Measurements from ENCODE around the gene RNF145. TPM values are rescaled to one million over a fixed set of nuclear protein-coding genes. Genes with fewer than 3 reads are reported as not detected.

Gene RNF145
- total and polyA plus RNA-seq, 8 donors, result 7.0 to 96.9 (median 45.8) TPM

DNA sequence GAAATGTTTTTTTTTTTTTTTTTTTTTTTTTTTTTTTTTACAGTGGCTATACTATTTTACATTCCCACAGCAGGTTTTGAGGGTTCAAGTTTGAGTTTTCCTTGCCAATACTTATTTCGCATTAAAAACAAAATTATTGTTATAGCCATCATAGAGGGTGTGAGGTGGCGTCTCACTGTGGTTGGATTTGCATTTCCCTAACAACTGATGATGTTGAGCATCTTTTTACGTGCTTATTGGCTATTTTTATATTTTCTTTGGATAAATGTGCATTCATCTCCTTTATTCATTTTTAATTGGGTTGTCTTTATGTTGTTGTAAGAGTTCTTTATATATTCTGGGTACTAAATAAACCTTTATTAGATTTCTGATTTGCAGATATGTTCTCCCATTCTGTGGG lies 34.8 kb upstream of the RNF145 start:
- 65 to 76% (median 75%) methylated on average over 3 of the region's 3 CpGs for WGBS, 5 donors
- no peaks in the 10 kb centered on the region for H3K9me3 ChIP-seq
- TF ChIP-seq CTCF (IDR thresholded peaks at IDR 0.05), result no peak
- no peak for TF ChIP-seq EP300 (IDR thresholded peaks at IDR 0.05)
- TF ChIP-seq POLR2AphosphoS5 (IDR thresholded peaks at IDR 0.05), result no peak
- no peak for TF ChIP-seq POLR2A (IDR thresholded peaks at IDR 0.05)
- no peak overlapping the region for H3K27ac ChIP-seq
- no peak overlapping the region for H3K4me3 ChIP-seq
- DNase-seq, result no peak
- H3K27me3 ChIP-seq, result peaks cover 0 to 10% (median 0%) of the 10 kb centered on the region in 3 donors
- no peaks in the 10 kb centered on the region for H3K36me3 ChIP-seq
- intact Hi-C loops (cut with DNase I; ENCODE audit: low total_unique reads), result no loop called here
- no peaks in the 10 kb centered on the region for H3K4me1 ChIP-seq

DNA sequence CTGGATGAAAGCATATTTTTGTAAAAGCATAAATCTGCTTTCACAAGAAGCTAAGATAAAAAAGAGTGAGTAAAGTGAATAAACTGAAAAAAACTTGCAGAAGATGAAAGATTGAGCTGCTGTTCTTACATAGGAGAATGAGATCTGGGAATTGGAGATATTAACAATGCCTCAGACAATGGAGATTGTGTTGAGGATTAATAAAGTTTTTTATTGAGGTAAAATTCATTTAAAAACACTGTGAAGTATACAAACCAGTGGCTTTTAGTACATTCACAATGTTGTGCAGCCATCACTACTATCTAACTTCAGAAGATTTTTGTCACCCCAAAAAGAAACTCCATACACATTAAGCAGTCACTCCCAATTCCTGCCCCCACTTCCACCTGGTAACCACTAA lies 34.0 kb upstream of the RNF145 start:
- no peak overlapping the region for H3K4me3 ChIP-seq
- no peak for DNase-seq
- intact Hi-C loops (cut with DNase I; ENCODE audit: low total_unique reads), result no loop called here
- H3K4me1 ChIP-seq, result no peaks in the 10 kb centered on the region
- H3K9me3 ChIP-seq, result no peaks in the 10 kb centered on the region
- peaks cover 0 to 10% (median 0%) of the 10 kb centered on the region in 3 donors for H3K27me3 ChIP-seq
- TF ChIP-seq EP300 (IDR thresholded peaks at IDR 0.05) (no peak), POLR2AphosphoS5 (IDR thresholded peaks at IDR 0.05) (no peak), POLR2A (IDR thresholded peaks at IDR 0.05) (no peak), CTCF (IDR thresholded peaks at IDR 0.05) (no peak)
- no peak overlapping the region for H3K27ac ChIP-seq
- H3K36me3 ChIP-seq, result no peaks in the 10 kb centered on the region

GRCh38 chr5:159242656-159243055 lies 33.3 kb upstream of the RNF145 start:
- no peak for DNase-seq
- 51 to 60% (median 53%) methylated on average over 4 of the region's 4 CpGs for WGBS, 5 donors
- Histone ChIP-seq H3K4me3 (no peak overlapping the region), H3K9me3 (no peaks in the 10 kb centered on the region), H3K27me3 (peaks cover 0 to 10% (median 0%) of the 10 kb centered on the region in 3 donors), H3K27ac (no peak overlapping the region), H3K36me3 (no peaks in the 10 kb centered on the region), H3K4me1 (no peaks in the 10 kb centered on the region)
- intact Hi-C loops (cut with DNase I; ENCODE audit: low total_unique reads), result no loop called here
- TF ChIP-seq EP300 (IDR thresholded peaks at IDR 0.05) (no peak), CTCF (IDR thresholded peaks at IDR 0.05) (no peak), POLR2AphosphoS5 (IDR thresholded peaks at IDR 0.05) (no peak), POLR2A (IDR thresholded peaks at IDR 0.05) (no peak)

DNA sequence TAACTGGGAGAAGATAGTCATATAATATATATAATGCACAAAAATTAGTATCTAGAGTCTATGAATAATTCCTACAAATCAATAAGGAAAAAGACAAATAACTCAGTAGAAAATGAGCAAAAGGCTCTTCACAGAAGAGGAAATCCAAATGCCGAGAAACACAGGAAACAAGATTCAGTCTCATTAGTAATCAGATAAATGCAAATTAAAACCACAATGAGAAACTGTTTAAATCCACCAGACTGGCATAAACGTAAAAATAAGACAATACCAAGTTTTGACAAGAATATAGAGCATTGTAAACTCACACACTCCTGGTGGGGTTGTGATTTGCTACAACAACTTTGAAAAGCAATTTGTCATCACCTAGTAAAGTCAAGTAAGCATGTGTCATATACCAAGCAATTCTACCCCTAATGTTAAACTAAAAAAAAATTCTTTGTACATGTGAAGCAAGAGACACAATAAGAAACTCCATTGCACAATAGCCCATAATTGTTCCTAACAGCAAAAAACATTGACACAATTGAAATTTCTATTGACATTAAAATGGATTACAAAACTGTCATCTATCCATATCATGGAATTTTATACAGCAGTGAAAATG lies 32.7 kb upstream of the RNF145 start:
- WGBS, 5 donors, result 35 to 59% (median 57%) methylated on average over 2 of the region's 2 CpGs
- Histone ChIP-seq H3K27ac (no peak overlapping the region), H3K4me3 (no peak overlapping the region), H3K27me3 (peaks cover 0 to 7% (median 0%) of the 10 kb centered on the region in 3 donors), H3K4me1 (no peaks in the 10 kb centered on the region), H3K36me3 (no peaks in the 10 kb centered on the region), H3K9me3 (no peaks in the 10 kb centered on the region)
- no peak for TF ChIP-seq EP300 (IDR thresholded peaks at IDR 0.05)
- TF ChIP-seq POLR2A (IDR thresholded peaks at IDR 0.05), result no peak
- TF ChIP-seq POLR2AphosphoS5 (IDR thresholded peaks at IDR 0.05), result no peak
- TF ChIP-seq CTCF (IDR thresholded peaks at IDR 0.05), result no peak
- intact Hi-C loops (cut with DNase I; ENCODE audit: low total_unique reads), result no loop called here
- no peak for DNase-seq
